Measurements from ENCODE around the gene CD68. TPM values are rescaled to one million over a fixed set of nuclear protein-coding genes. Genes with fewer than 3 reads are reported as not detected.

Gene CD68
- total RNA-seq, 4 donors from 2014 or later: 3.8 to 102 (median 35.1) TPM

DNA sequence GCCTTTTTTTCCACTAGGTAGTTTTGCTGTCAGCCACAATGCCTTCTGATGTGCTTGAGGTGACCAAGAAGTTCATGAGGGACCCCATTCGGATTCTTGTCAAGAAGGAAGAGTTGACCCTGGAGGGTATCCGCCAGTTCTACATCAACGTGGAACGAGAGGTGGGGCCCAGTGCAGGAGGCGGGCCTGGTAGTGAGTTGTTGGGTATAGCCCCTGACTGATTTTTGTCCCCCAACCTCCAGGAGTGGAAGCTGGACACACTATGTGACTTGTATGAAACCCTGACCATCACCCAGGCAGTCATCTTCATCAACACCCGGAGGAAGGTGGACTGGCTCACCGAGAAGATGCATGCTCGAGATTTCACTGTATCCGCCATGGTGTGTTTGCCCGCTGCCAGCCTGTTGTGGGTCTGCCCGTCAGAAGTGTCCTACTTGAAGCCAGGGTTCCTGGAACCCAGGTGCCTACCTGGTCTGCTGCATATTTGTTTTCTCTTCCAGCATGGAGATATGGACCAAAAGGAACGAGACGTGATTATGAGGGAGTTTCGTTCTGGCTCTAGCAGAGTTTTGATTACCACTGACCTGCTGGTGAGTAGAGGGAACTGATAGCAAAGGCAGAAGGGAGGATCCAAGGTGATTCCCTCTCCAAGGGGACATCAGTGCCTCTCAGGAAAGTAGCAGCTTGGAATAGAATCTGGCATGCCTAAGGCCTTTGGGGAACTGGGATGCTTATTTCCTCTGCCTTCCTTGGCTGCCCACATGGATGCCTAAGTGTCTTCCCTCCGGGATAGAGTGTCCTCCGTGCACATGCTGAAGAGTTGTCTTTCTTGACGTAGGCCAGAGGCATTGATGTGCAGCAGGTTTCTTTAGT is 1.9 kb upstream of the CD68 start:
- intact Hi-C loops (cut with DNase I; ENCODE audit: low total_unique reads): no loop called here
- TF ChIP-seq, protein P1, sequence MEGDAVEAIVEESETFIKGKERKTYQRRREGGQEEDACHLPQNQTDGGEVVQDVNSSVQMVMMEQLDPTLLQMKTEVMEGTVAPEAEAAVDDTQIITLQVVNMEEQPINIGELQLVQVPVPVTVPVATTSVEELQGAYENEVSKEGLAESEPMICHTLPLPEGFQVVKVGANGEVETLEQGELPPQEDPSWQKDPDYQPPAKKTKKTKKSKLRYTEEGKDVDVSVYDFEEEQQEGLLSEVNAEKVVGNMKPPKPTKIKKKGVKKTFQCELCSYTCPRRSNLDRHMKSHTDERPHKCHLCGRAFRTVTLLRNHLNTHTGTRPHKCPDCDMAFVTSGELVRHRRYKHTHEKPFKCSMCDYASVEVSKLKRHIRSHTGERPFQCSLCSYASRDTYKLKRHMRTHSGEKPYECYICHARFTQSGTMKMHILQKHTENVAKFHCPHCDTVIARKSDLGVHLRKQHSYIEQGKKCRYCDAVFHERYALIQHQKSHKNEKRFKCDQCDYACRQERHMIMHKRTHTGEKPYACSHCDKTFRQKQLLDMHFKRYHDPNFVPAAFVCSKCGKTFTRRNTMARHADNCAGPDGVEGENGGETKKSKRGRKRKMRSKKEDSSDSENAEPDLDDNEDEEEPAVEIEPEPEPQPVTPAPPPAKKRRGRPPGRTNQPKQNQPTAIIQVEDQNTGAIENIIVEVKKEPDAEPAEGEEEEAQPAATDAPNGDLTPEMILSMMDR (IDR thresholded peaks at IDR 0.05): no peak
- TF ChIP-seq POLR2AphosphoS5 (IDR thresholded peaks at IDR 0.05): peak in 1 of 3 donors; percentile 8
- 66 to 79% methylated on average over 3 to 17 of the region's 17 CpGs for WGBS, 2 donors (ENCODE audit: low coverage in 1 of 2)
- no peaks in the 10 kb centered on the region for H3K9me3 ChIP-seq
- H3K27ac ChIP-seq: peak overlapping the region; percentile 89 to 91 (median 90)
- in situ Hi-C loops (cut with MboI; ENCODE audit: low pct_ligation_motif_present in 1 of 4, low pct_unique_long_range_greater_than_20kb in 1 of 4, low sequenced_read_pairs in 3 of 4): no loop called here
- peaks cover 35 to 69% (median 48%) of the 10 kb centered on the region in 4 donors for H3K4me1 ChIP-seq
- DNase-seq: no peak
- H3K4me3 ChIP-seq: no peak overlapping the region
- peaks cover 0 to 46% (median 25%) of the 10 kb centered on the region in 4 donors for H3K36me3 ChIP-seq
- H3K27me3 ChIP-seq: no peaks in the 10 kb centered on the region

DNA sequence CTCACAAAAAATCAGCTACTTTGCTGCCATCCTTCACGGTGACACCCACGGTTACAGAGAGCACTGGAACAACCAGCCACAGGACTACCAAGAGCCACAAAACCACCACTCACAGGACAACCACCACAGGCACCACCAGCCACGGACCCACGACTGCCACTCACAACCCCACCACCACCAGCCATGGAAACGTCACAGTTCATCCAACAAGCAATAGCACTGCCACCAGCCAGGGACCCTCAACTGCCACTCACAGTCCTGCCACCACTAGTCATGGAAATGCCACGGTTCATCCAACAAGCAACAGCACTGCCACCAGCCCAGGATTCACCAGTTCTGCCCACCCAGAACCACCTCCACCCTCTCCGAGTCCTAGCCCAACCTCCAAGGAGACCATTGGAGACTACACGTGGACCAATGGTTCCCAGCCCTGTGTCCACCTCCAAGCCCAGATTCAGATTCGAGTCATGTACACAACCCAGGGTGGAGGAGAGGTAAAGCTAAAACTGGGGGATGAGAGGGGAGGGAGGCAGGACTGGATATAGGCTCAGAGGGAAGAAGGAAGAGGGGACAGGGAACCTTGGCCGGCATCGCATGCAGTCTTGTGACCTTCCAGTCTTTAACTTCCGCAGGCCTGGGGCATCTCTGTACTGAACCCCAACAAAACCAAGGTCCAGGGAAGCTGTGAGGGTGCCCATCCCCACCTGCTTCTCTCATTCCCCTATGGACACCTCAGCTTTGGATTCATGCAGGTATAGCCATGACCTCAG is 581 bp downstream of the CD68 start:
- Histone ChIP-seq H3K27ac (peak overlapping the region; percentile 89 to 91 (median 90)), H3K36me3 (peaks cover 0 to 40% (median 20%) of the 10 kb centered on the region in 4 donors), H3K4me1 (peaks cover 41 to 74% (median 53%) of the 10 kb centered on the region in 4 donors), H3K4me3 (peak overlapping the region in 2 of 4 donors; percentile 1 to 38), H3K27me3 (no peaks in the 10 kb centered on the region), H3K9me3 (no peaks in the 10 kb centered on the region)
- DNase-seq: no peak
- TF ChIP-seq, protein P1 (IDR thresholded peaks at IDR 0.05): no peak
- TF ChIP-seq POLR2AphosphoS5 (IDR thresholded peaks at IDR 0.05): no peak
- no peak for TF ChIP-seq EP300 (IDR thresholded peaks at IDR 0.05; ENCODE audit: low read depth)
- TF ChIP-seq POLR2A (IDR thresholded peaks at IDR 0.05): no peak
- in situ Hi-C loops (cut with MboI; ENCODE audit: low pct_ligation_motif_present in 1 of 4, low pct_unique_long_range_greater_than_20kb in 1 of 4, low sequenced_read_pairs in 3 of 4) (no loop called here), intact Hi-C loops (cut with DNase I; ENCODE audit: low total_unique reads) (loop anchor here (10.0 kb wide), 1 partner anchor 535 kb away; the partner anchor contains the start of gene SLC16A11)
- WGBS, 2 donors (ENCODE audit: low coverage in 1 of 2): 60 to 62% methylated on average over 1 to 12 of the region's 12 CpGs

DNA sequence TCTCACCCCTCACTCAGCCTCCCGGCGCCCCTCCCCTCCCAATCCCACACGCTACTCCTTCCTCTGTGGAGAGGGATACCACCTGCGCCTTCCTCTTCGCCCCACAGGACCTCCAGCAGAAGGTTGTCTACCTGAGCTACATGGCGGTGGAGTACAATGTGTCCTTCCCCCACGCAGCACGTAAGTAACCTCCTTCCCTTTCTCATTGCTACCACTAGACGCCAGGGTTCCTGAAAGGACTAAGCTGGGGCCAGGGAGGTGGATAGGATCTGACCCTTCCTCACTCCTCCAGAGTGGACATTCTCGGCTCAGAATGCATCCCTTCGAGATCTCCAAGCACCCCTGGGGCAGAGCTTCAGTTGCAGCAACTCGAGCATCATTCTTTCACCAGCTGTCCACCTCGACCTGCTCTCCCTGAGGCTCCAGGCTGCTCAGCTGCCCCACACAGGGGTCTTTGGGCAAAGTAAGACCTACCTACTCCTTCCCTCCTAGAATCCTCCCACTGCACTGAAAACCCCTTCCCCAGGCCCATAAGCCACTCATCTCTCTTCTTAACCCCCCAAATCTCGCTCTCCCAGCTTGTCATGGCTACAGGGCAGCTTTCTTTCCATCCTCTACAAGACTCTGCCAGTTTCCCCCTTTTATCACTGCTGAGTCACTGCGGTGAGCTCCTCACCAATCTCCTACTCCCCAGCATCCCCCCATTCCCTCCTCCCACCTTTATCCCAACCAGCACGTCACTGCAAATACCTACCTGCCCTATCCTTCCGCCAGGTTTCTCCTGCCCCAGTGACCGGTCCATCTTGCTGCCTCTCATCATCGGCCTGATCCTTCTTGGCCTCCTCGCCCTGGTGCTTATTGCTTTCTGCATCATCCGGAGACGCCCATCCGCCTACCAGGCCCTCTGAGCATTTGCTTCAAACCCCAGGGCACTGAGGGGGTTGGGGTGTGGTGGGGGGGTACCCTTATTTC is 1.5 kb downstream of the CD68 start:
- intact Hi-C loops (cut with DNase I; ENCODE audit: low total_unique reads) (loop anchor here (10.0 kb wide), 1 partner anchor 536 kb away; the partner anchor contains the start of gene SLC16A11), in situ Hi-C loops (cut with MboI; ENCODE audit: low pct_ligation_motif_present in 1 of 4, low pct_unique_long_range_greater_than_20kb in 1 of 4, low sequenced_read_pairs in 3 of 4) (no loop called here)
- peaks cover 0 to 31% (median 16%) of the 10 kb centered on the region in 4 donors for H3K36me3 ChIP-seq
- peak overlapping the region in 1 of 4 donors; percentile 38 for H3K4me3 ChIP-seq
- peaks cover 35 to 72% (median 51%) of the 10 kb centered on the region in 4 donors for H3K4me1 ChIP-seq
- no peak for DNase-seq
- WGBS, 2 donors (ENCODE audit: low coverage in 1 of 2): 81 to 90% methylated on average over 8 to 23 of the region's 23 CpGs
- H3K27me3 ChIP-seq: no peaks in the 10 kb centered on the region
- TF ChIP-seq, protein P1 (IDR thresholded peaks at IDR 0.05): no peak
- TF ChIP-seq POLR2AphosphoS5 (IDR thresholded peaks at IDR 0.05) (no peak), POLR2A (IDR thresholded peaks at IDR 0.05) (no peak), EP300 (IDR thresholded peaks at IDR 0.05; ENCODE audit: low read depth) (no peak)
- no peaks in the 10 kb centered on the region for H3K9me3 ChIP-seq
- H3K27ac ChIP-seq: peak overlapping the region; percentile 89 to 91 (median 90)
